Measurements from ENCODE around the gene LIPT2. TPM values are rescaled to one million over a fixed set of nuclear protein-coding genes. Genes with fewer than 3 reads are reported as not detected.
A peak's percentile ranks its signal among the peaks of the same experiment; 100 is the strongest.

The LIPT2 gene
- total RNA-seq, 1 experiment from 2014 or later: 8.2 TPM

DNA sequence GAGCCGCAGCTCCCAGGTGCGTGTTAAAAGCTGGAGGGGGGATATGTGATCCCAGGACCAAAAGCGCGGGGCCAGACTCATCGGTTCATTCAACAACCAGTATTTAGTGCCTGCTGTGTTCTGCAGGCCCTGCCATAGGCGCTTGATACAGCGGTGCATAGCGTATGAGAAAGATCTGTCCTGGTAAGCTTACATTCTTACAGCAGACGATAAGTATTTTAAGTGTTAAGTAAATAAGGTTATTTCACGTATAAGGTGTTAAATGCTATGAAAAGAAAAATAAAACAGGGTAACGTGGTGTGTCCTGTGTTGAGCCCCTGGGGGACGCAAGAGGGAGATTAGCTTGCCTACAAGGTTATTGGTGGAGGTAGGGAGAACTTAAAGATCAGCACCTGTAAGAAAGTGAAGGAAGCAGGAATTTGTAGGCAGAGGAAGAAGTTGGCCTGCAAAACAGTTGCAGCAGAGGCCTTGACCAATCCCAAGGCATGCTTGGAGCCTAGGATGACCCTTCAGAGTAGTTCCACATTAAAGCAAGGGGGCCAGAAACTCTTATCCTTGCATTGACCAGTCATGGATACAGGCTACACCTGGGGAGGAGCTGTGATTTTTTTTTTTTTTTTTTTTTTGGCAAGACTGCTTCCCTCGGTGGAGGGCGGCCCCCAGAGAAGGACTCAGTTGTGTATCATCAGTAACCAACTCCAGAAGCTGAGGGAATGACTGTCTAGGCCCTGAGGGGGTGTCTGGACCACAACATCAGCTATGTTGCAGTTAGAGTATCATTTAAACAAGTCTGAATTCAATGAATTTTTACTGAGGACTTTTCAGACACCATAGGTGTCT lies 487 bp upstream of the LIPT2 start:
- WGBS (ENCODE audit: extremely low coverage, insufficient read length, low lambda C conversion rate): 100% methylated on average over 2 of the region's 14 CpGs
- H3K9me3 ChIP-seq (ENCODE audit: control insufficient read depth, low read depth, low read length): no peaks in the 10 kb centered on the region
- H3K4me3 Mint-ChIP-seq: peak overlapping the region; percentile 67 to 77
- DNase-seq: no peak
- H4K91ac ChIP-seq (ENCODE audit: insufficient read length, low read depth, low read length): no peak overlapping the region
- peaks cover 13 to 21% of the 10 kb centered on the region in 2 experiments for H3K4me1 Mint-ChIP-seq
- no peaks in the 10 kb centered on the region for H4K20me1 ChIP-seq (ENCODE audit: control insufficient read depth, insufficient read depth, insufficient read length)
- no peak overlapping the region for H3K14ac ChIP-seq (ENCODE audit: insufficient read depth, low read length)
- H3K4me2 ChIP-seq (ENCODE audit: insufficient read depth, insufficient read length, low read length): peak overlapping the region; percentile 94
- H3K23ac ChIP-seq (ENCODE audit: insufficient read length, low read depth, low read length): no peak overlapping the region
- no peaks in the 10 kb centered on the region for H3K79me1 ChIP-seq (ENCODE audit: insufficient read depth, low read depth, low read length, poor library complexity, severe bottlenecking)
- no peak overlapping the region for H4K8ac ChIP-seq (replicated peaks; ENCODE audit: insufficient read length, low read depth, low read length)
- H3K79me2 ChIP-seq (ENCODE audit: insufficient read depth, low read length): no peaks in the 10 kb centered on the region
- no peak overlapping the region for H3K18ac ChIP-seq (ENCODE audit: insufficient read length, low read depth, low read length)
- TF ChIP-seq, protein P1, sequence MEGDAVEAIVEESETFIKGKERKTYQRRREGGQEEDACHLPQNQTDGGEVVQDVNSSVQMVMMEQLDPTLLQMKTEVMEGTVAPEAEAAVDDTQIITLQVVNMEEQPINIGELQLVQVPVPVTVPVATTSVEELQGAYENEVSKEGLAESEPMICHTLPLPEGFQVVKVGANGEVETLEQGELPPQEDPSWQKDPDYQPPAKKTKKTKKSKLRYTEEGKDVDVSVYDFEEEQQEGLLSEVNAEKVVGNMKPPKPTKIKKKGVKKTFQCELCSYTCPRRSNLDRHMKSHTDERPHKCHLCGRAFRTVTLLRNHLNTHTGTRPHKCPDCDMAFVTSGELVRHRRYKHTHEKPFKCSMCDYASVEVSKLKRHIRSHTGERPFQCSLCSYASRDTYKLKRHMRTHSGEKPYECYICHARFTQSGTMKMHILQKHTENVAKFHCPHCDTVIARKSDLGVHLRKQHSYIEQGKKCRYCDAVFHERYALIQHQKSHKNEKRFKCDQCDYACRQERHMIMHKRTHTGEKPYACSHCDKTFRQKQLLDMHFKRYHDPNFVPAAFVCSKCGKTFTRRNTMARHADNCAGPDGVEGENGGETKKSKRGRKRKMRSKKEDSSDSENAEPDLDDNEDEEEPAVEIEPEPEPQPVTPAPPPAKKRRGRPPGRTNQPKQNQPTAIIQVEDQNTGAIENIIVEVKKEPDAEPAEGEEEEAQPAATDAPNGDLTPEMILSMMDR (conservative IDR thresholded peaks at IDR 0.05): peak; percentile 24; the same call in 1 of the 3 replicates
- peak overlapping the region; percentile 4 for H3K27ac ChIP-seq (ENCODE audit: insufficient read length, low read depth, low read length)
- peak overlapping the region; percentile 12 for H2AFZ ChIP-seq (ENCODE audit: low read length)
- no peaks in the 10 kb centered on the region for H3K27me3 ChIP-seq (ENCODE audit: insufficient read depth, low read length)
- H3K36me3 Mint-ChIP-seq (ENCODE audit: insufficient read depth in 1 of 3, low read depth in 3 of 3): peaks cover 17 to 38% (median 19%) of the 10 kb centered on the region in 3 experiments
- H3K9me3 Mint-ChIP-seq: peaks cover 16 to 21% of the 10 kb centered on the region in 2 experiments
- H2BK12ac ChIP-seq (ENCODE audit: insufficient read length, low read depth, low read length): no peak overlapping the region
- H3K27me3 Mint-ChIP-seq (ENCODE audit: low read depth): no peaks in the 10 kb centered on the region
- H2BK20ac ChIP-seq (ENCODE audit: low read depth, low read length, poor library complexity, severe bottlenecking): no peak overlapping the region
- no peak overlapping the region for H3K56ac ChIP-seq (ENCODE audit: insufficient read length, low read depth, low read length)
- H3K9ac ChIP-seq (ENCODE audit: extremely low read depth, insufficient read length, low read length): peak overlapping the region; percentile 32
- peak overlapping the region; percentile 41 to 88 (median 60) for H3K27ac Mint-ChIP-seq
- H3K23me2 ChIP-seq (ENCODE audit: insufficient read length, low read depth, low read length, poor library complexity, severe bottlenecking): peaks cover 8% of the 10 kb centered on the region
- no peak overlapping the region for H2BK15ac ChIP-seq (ENCODE audit: low read depth, low read length)
- no peak overlapping the region for H2BK120ac ChIP-seq (ENCODE audit: low read depth, low read length, poor library complexity, severe bottlenecking)
- H3K4me1 ChIP-seq (ENCODE audit: insufficient read depth, low read length): no peaks in the 10 kb centered on the region; the same call in 1 of the 2 replicates
- H3K4ac ChIP-seq (ENCODE audit: low read depth, low read length): no peak overlapping the region
- H2AK5ac ChIP-seq (ENCODE audit: insufficient read length, low read length): no peak overlapping the region
- H4K5ac ChIP-seq (ENCODE audit: insufficient read length, low read depth, low read length): no peak overlapping the region
- H3T11ph ChIP-seq (ENCODE audit: low read length): no peak overlapping the region
- no peak overlapping the region for H2BK5ac ChIP-seq (ENCODE audit: insufficient read length, low read length)

All from H9 (cell line).